HG03103 (cell line): ENCODE results near the gene ANKRD33.

ENCODE experiments used
- ATAC-seq: cut with Tn5 transposase; IDR thresholded peaks from one replicate; pipeline ENCODE4 v1.9.1; 2021; ENCODE audit warnings: low read depth; ENCODE audit not compliant: unreplicated experiment

The ANKRD33 gene

GRCh38 chr12:51887476-51888315 is at the start of gene ANKRD33:
ANKRD33 (plus strand) TSS chr12:51888103; CDS start chr12:51888187, 84 bp downstream.
- no peak for ATAC-seq

GRCh38 chr12:51838762-51839161 is 49.1 kb upstream of the ANKRD33 start:
- ATAC-seq, result no peak

GRCh38 chr12:51839310-51839947 is 48.5 kb upstream of the ANKRD33 start:
- no peak for ATAC-seq

DNA sequence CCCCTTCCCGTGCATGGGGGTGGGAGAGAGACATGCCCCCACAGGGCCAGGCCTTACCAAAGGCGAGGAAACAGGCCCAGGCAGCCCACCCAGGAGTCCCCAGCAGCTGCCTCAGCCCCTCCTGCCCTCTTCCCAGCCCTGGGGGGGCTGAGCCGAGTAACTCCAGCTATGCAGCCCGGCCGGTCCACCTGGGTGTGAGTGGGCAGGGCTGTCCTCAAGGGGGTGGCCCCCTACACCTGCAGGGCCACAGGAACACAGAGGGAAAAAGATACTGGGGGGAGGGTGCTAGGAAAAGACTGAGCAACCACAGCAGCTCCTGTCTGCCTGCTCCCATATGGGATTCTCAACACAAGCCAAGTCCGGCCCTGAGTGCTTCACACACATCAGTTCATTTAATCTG is 46.9 kb upstream of the ANKRD33 start:
- no peak for ATAC-seq

GRCh38 chr12:51841727-51842126 is 46.2 kb upstream of the ANKRD33 start:
- no peak for ATAC-seq

GRCh38 chr12:51844854-51845253 is 43.0 kb upstream of the ANKRD33 start:
- ATAC-seq, result no peak

- no peak for ATAC-seq
These were observed 42.4 kb upstream of the ANKRD33 start for GRCh38 chr12:51845482-51845881.

DNA sequence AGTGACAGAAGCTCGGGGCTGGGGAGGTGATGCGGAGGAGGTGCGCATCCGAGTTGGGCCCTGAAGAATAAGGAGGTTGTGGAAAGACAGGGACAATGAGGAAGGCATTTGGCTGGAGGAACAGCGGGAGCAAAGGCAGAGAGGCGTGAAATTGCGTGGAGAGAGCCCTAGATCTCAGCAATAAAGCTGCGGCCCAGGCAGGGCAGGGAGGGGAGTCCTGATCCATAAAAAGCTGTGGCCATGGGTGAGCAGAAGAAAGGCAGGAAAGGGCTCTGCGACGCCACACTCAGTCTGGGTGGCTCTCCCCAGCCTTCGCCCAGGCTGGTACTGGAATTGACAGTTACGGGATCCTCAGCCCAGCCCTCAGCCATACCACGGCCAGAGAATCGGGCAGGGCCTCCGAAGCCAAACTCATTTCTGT is 41.6 kb upstream of the ANKRD33 start:
- no peak for ATAC-seq

GRCh38 chr12:51846911-51847642 is 40.8 kb upstream of the ANKRD33 start:
- ATAC-seq, result no peak

DNA sequence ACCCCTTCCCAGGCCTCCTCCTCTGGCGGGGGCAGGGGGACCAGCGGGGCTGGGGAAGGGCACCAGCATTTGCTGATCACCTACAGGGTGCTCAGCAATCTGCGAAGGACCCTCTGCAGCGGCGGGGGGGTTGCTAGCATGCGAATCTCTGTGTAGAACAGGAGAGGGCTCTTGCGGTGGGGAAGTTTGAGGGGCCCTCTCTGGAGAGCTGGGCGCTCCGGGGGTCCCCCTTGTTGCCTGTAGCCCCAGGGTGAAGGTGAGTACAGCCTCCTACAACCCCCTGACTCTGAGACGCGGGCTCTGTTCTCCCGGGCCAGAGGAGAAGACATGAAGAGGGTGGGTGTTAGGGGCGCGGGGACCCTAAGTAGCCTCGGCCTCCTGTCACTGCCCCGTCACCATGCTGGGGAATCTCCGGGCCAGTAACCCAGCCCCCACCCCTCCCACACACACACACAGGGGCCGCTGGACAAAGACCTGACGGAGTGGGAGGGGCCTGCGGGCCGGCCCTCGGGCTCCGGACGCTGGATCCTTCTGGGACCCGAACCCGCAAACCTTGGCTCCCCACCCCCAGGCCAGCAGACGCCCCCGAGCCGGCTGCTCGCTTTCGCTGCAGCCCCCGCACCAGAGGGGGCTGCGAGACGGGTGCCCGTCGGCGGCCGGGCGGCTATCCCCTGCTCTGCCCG is 40.1 kb upstream of the ANKRD33 start:
- ATAC-seq, result no peak

GRCh38 chr12:51848326-51848727 is 39.6 kb upstream of the ANKRD33 start, which contains the start of gene FIGNL2:
FIGNL2 (minus strand) TSS chr12:51848718; CDS start chr12:51822413, 26,305 bp downstream.
- ATAC-seq, result no peak

DNA sequence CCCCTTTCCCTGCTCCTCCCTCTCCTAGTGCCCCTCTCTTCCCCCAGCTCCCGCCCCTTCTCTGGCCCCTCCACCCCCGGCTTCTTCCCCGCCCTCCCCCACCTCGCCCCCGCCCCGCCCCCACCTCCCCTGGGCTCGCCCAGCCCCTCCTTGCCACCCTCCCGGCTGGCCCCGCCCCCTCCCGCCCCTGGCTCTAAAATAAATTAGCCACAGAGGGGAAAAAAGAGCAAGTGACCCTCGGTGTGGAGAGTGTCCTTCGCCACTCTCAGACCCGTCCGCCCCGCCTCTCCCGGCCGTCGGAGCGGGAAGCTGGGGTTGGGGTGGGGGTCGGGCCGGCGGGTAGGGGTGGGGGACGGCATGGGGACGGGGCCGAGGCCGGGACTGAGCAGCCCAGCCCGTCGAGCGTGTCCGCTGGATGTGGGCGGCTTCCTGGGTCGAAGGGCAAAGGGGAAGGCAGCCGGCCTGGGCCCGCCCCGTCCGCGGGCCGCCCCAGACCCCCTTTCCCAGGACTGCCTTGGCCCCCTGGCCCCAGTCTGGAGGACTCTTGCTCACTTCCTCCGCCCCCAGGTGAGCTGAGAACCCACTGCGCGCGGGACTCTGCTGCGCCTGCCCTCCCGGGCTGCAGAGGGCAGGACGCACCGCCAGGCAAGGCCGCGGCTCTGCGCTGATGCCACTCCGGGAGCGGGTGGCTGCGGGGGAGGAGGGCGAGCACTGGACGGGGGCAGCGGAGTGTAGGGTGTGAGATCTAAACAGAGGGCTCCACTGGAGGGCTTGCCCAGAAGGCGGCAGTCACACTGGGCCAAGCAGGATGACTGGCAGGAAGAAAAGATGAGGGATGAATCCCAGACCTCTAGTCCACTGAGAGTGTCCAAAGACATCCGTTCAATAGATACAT is 38.8 kb upstream of the ANKRD33 start:
- ATAC-seq, result no peak

GRCh38 chr12:51850081-51850964 is 37.6 kb upstream of the ANKRD33 start:
- no peak for ATAC-seq

DNA sequence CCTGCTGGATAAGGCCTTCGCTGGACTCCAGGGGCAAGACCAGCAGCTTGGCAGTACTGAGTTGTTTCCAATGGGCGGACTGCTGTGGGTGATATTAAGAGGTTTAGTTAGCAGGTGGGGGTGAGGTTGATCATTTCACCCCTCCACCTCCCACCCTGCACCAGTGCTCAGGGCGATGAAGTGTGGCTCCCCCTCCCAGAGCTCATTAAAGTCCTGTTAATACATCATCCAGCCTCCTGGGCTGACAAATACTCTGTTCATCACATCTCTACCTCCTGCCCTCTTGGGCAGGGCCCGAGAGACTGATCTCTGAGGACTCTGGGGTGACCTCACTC is 37.0 kb upstream of the ANKRD33 start:
- no peak for ATAC-seq

GRCh38 chr12:51851413-51852124 is 36.3 kb upstream of the ANKRD33 start:
- no peak for ATAC-seq

GRCh38 chr12:51852404-51853137 is 35.3 kb upstream of the ANKRD33 start:
- ATAC-seq, result no peak

DNA sequence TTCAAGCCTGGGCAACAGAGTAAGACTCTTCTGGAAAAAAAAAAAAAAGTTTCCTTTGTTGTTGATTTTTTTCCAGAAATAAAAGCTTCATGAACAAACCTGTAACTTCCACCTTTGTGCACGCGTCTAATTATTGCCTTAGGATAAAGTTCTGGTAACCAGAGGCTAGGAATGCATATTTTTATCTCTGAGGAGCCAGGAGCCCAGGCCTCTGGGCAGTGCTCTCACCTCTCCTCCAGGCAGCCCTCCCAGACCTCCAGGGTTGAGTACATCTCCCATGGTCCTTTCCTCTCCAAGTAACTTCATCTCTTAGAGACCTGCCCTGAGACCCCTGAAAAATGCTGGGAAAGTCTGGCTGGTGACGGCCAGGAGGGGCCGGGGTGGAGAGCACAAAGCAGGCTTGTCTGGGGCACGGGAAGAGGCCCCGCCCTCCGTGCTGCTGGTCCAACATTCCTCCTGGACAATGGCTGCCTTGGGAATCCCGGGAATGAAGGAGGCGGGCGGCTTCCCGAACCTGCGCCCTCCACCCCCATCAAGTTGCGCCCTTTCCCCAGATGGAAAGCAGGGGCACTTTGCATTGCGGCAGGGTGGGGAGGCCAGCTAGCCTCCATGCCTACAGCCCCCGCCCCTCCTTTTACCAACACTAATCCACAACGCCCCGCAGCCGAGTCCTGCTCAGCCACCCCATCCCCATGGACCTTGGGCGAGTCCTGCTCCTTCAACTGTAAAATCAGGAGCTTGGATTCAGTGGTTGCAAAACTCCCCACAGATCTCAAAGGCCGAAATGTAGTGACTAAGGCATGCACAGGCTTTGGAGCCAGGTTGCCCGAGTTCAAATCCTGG is 32.1 kb upstream of the ANKRD33 start:
- ATAC-seq, result no peak
